ENCODE results near the gene OPTC. TPM values are rescaled to one million over a fixed set of nuclear protein-coding genes. Genes with fewer than 3 reads are reported as not detected.
"Not testable (repeated sequence)": the region's sequence is repeated elsewhere in the genome, so short reads cannot be mapped to it uniquely, and the experiment has no call there.

The OPTC gene
- total RNA-seq, 1 donor from 2014 or later = not detected

- DNase-seq (ENCODE audit: low spot score) (no peak), ATAC-seq (no peak)
These were observed 28.7 kb upstream of the OPTC start for GRCh38 chr1:203465146-203465798.

GRCh38 chr1:203465948-203466347 lies 28.0 kb upstream of the OPTC start:
- no peak for DNase-seq (ENCODE audit: low spot score)
- ATAC-seq = no peak

- not testable (repeated sequence) for ATAC-seq
These were observed 26.9 kb upstream of the OPTC start for GRCh38 chr1:203466906-203467549.

GRCh38 chr1:203467550-203467921 lies 26.4 kb upstream of the OPTC start:
- ATAC-seq (peak; percentile 38), DNase-seq (ENCODE audit: low spot score) (peak; percentile 52)

More at GRCh38 chr1:203466906-203467549, 26.9 kb upstream of the OPTC start:
- DNase-seq (ENCODE audit: low spot score) = not testable (repeated sequence)

- DNase-seq (ENCODE audit: low spot score) = no peak
- ATAC-seq = no peak
These were observed 25.6 kb upstream of the OPTC start for GRCh38 chr1:203468326-203468725.

GRCh38 chr1:203470240-203470639 lies 23.7 kb upstream of the OPTC start:
- no peak for DNase-seq (ENCODE audit: low spot score)
- ATAC-seq = no peak

GRCh38 chr1:203471841-203472240 lies 22.1 kb upstream of the OPTC start:
- DNase-seq (ENCODE audit: low spot score) (no peak), ATAC-seq (no peak)

GRCh38 chr1:203473281-203473680 lies 20.7 kb upstream of the OPTC start:
- no peak for DNase-seq (ENCODE audit: low spot score)
- ATAC-seq = no peak

GRCh38 chr1:203473781-203474305 lies 20.1 kb upstream of the OPTC start:
- DNase-seq (ENCODE audit: low spot score) = no peak
- ATAC-seq = no peak

- DNase-seq (ENCODE audit: low spot score) (no peak), ATAC-seq (peak; percentile 43)
These were observed 18.7 kb upstream of the OPTC start, which contains the start of gene PRELP for GRCh38 chr1:203475012-203475981. Gene PRELP, plus strand, starts transcription at chr1:203475806. Its CDS starts 7,379 bp downstream, at chr1:203483185.

GRCh38 chr1:203476216-203476814 lies 17.6 kb upstream of the OPTC start:
- ATAC-seq = no peak
- no peak for DNase-seq (ENCODE audit: low spot score)

- ATAC-seq = no peak
- no peak for DNase-seq (ENCODE audit: low spot score)
These were observed 16.2 kb upstream of the OPTC start for GRCh38 chr1:203477748-203478147.

- ATAC-seq = no peak
These were observed 15.7 kb upstream of the OPTC start for GRCh38 chr1:203478231-203478630.

GRCh38 chr1:203478986-203479385 lies 15.0 kb upstream of the OPTC start:
- no peak for DNase-seq (ENCODE audit: low spot score)
- no peak for ATAC-seq

More at GRCh38 chr1:203478231-203478630, 15.7 kb upstream of the OPTC start:
- DNase-seq (ENCODE audit: low spot score) = no peak

GRCh38 chr1:203479646-203480045 lies 14.3 kb upstream of the OPTC start:
- no peak for ATAC-seq
- no peak for DNase-seq (ENCODE audit: low spot score)

- ATAC-seq (no peak), DNase-seq (ENCODE audit: low spot score) (no peak)
These were observed 13.9 kb upstream of the OPTC start for GRCh38 chr1:203480084-203480483.

GRCh38 chr1:203480525-203481084 lies 13.3 kb upstream of the OPTC start:
- ATAC-seq = peak; percentile 58
- DNase-seq (ENCODE audit: low spot score) = peak; percentile 55

- DNase-seq (ENCODE audit: low spot score) (no peak), ATAC-seq (no peak)
These were observed 12.8 kb upstream of the OPTC start for GRCh38 chr1:203481196-203481595.

GRCh38 chr1:203486618-203487370 lies 7.2 kb upstream of the OPTC start:
- ATAC-seq (no peak), DNase-seq (ENCODE audit: low spot score) (no peak)

GRCh38 chr1:203488539-203488938 lies 5.4 kb upstream of the OPTC start:
- DNase-seq (ENCODE audit: low spot score) = no peak
- ATAC-seq = no peak

Data from left lobe of liver (tissue), 2 donors.